Fibroblast of skin of back (primary cell): ENCODE measurements around the gene GNG8.
"Not testable (repeated sequence)": the region's sequence is repeated elsewhere in the genome, so short reads cannot be mapped to it uniquely, and the experiment has no call there.

Source experiments
- DNase-seq: peaks from one replicate; pipeline ENCODE4 v3.0.0-alpha.2; 2013

Gene GNG8

GRCh38 chr19:46646402-46646801, 10.4 kb upstream of the GNG8 start:
- DNase-seq, result no peak

- DNase-seq, result no peak
Measured at GRCh38 chr19:46644720-46645119, 8.7 kb upstream of the GNG8 start.

- DNase-seq, result no peak
Measured at GRCh38 chr19:46640656-46641055, 4.7 kb upstream of the GNG8 start.

GRCh38 chr19:46639358-46640182, 3.6 kb upstream of the GNG8 start:
- peak; percentile 68 for DNase-seq

- DNase-seq, result no peak
Measured at GRCh38 chr19:46637224-46637623, 1.2 kb upstream of the GNG8 start.

GRCh38 chr19:46634656-46635218, 1.3 kb downstream of the GNG8 start:
- no peak for DNase-seq

- DNase-seq, result peak; percentile 78
Measured at GRCh38 chr19:46634045-46634655, 1.9 kb downstream of the GNG8 start.

GRCh38 chr19:46633130-46633529, 2.9 kb downstream of the GNG8 start:
- no peak for DNase-seq

GRCh38 chr19:46631481-46631880, 4.5 kb downstream of the GNG8 start:
- DNase-seq, result peak; percentile 62

- DNase-seq, result no peak
Measured at GRCh38 chr19:46630586-46631205, 5.3 kb downstream of the GNG8 start.

- DNase-seq, result no peak
Measured at GRCh38 chr19:46629546-46630025, 6.4 kb downstream of the GNG8 start.

GRCh38 chr19:46628970-46629369, 7.0 kb downstream of the GNG8 start:
- DNase-seq, result not testable (repeated sequence)

- no peak for DNase-seq
Measured at GRCh38 chr19:46626446-46626845, 9.6 kb downstream of the GNG8 start.

GRCh38 chr19:46625731-46626130, 10.3 kb downstream of the GNG8 start:
- DNase-seq, result no peak

- peak; percentile 80 for DNase-seq
Measured at GRCh38 chr19:46624958-46625661, 10.9 kb downstream of the GNG8 start, which contains the start of gene PTGIR. Gene PTGIR (minus strand): TSS chr19:46625089. CDS start chr19:46624225, 864 bp downstream.

- no peak for DNase-seq
Measured at GRCh38 chr19:46623915-46624502, 12.0 kb downstream of the GNG8 start.

GRCh38 chr19:46622118-46622446, 13.9 kb downstream of the GNG8 start:
- no peak for DNase-seq

GRCh38 chr19:46621191-46622117, 14.5 kb downstream of the GNG8 start:
- no peak for DNase-seq

- peak; percentile 76 for DNase-seq
Measured at GRCh38 chr19:46620716-46621115, 15.3 kb downstream of the GNG8 start.

GRCh38 chr19:46620267-46620666, 15.7 kb downstream of the GNG8 start:
- no peak for DNase-seq

GRCh38 chr19:46618670-46619231, 17.3 kb downstream of the GNG8 start:
- no peak for DNase-seq
